Mammary epithelial cell (primary cell): ENCODE results near the gene CP.

Experiments
- EZH2 ChIP-seq: IDR thresholded peaks from 2 replicates; pipeline ENCODE4 v1.6.1; 2012; ENCODE audit warnings: low read length, inconsistent platforms, borderline replicate concordance
- TF ChIP-seq, protein P1 (sequence below), 2 donors: IDR thresholded peaks in 1 of 2; conservative IDR thresholded peaks in 1 of 2; 2 replicates each; pipeline ENCODE4 v1.5.1; 2011 to 2012; ENCODE audit warnings: inconsistent platforms in 2 of 2, low read length in 2 of 2, mild to moderate bottlenecking in 2 of 2, control low read depth in 1 of 2, low read depth in 1 of 2; ENCODE audit not compliant: insufficient read depth in 1 of 2; ENCODE audit errors: extremely low read depth in 1 of 2

DNA sequence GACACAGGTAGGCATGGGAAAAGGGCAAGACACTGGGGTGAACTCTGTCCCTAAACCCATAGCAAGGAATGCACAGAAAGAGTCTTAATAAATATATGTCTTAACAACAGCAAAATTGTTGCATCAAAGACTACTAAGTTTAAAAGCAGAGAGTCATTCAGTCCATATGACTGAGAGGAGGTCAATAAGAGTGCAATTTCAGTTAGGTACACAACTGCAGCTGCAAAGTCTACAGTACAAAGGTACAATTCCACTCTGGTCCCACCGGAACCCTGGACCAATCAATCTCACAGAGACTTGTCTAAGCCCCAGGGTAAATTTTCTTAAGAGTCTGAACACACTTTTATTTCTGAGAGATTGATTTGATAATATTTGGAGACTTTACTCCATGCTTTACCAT is 6.9 kb downstream of the CP start:
- TF ChIP-seq, protein P1, sequence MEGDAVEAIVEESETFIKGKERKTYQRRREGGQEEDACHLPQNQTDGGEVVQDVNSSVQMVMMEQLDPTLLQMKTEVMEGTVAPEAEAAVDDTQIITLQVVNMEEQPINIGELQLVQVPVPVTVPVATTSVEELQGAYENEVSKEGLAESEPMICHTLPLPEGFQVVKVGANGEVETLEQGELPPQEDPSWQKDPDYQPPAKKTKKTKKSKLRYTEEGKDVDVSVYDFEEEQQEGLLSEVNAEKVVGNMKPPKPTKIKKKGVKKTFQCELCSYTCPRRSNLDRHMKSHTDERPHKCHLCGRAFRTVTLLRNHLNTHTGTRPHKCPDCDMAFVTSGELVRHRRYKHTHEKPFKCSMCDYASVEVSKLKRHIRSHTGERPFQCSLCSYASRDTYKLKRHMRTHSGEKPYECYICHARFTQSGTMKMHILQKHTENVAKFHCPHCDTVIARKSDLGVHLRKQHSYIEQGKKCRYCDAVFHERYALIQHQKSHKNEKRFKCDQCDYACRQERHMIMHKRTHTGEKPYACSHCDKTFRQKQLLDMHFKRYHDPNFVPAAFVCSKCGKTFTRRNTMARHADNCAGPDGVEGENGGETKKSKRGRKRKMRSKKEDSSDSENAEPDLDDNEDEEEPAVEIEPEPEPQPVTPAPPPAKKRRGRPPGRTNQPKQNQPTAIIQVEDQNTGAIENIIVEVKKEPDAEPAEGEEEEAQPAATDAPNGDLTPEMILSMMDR (conservative IDR thresholded peaks at IDR 0.05 in 1 of 2, IDR thresholded peaks at IDR 0.05 in 1 of 2; ENCODE audit: extremely low read depth in 1 of 2, insufficient read depth in 1 of 2, low read depth in 1 of 2, low read length in 2 of 2) = no peak
- TF ChIP-seq EZH2 = no peak
